ENCODE measurements around the gene RIMBP2.

RIMBP2 gene

DNA sequence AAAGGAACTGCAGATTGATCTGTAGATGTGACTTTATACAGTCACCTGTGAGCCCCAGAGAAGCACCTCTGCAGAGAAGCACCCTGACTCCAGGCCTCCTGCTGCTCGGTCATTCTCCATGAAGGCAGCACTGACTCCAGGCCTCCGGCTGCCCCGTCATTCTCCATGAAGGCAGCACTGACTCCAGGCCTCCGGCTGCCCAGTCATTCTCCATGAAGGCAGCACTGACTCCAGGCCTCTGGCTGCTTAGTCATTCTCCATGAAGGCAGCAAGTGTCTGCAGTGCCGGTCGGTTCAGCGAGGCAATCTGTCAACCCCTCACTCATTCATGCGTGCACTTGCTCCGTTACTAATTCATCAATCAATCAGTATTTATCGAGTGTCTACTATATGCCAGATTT, 218.1 kb downstream of the RIMBP2 start:
- no peak for DNase-seq

DNA sequence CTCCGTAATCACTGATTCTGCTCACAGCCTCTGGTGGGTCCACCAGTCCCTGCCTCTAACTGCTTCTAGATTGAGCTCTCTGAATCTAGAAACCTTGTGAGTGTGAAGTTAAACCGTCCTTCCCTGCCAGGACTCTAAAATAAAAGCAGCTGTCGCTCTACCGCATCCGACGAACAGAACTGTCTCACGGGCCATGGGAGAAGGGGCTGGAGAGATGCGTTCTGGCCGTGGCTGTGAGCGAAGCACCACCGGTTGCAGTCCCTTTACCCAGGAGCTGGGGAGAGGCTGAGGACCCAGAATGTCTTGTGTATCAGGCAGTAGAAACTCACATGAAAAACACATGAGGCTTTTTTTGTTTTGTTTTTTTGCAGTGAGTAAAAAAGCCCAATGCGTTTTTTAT, 218.8 kb downstream of the RIMBP2 start:
- no peak for DNase-seq

DNA sequence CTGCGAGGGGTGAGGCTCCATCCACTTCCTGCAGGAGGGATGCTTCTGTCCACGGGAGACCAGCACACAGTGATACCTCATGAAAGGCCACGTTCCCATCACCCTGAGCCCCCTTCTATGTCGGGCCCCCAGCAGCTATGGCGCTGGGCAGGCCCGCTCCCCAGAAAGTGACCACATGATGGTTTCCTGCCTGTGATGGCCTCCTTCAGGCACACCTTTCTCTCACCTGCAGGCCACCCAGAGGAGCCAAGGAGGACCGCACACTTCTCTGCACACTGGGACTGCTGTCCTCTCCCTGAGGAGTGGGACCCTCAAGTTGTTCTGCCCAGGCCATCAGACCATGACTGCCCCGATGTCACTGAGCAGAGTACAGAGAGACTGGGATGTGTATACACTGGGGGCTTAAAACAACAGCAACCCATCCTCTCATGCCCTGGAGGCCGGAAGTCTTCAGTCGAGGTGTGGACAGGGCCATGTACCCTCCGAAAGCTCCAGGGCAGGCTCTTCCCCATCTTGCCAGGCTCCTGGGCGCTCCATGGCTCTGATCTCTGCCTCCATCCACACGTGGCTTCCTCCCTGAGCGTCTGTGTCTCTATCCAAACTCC, 219.5 kb downstream of the RIMBP2 start:
- no peak for DNase-seq

DNA sequence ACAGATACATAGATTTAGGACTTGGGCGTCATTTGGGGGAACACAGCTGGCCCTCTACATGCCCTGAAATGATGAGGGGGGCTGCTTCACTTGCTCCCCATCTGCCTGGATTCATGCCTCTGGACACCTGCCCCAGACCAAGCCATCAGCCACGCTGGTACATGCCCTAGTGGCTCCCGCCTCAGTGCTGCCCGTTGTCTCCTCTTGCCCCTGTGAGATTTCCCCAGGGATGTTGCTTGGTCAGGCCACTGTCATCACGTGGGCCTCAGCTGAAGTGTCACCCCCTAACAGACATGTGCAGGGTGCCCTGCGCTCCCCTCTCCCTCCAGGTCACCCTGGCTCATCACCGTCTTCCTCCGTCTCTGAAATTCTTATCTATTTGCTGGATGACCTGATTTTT, 220.9 kb downstream of the RIMBP2 start:
- DNase-seq = no peak

DNA sequence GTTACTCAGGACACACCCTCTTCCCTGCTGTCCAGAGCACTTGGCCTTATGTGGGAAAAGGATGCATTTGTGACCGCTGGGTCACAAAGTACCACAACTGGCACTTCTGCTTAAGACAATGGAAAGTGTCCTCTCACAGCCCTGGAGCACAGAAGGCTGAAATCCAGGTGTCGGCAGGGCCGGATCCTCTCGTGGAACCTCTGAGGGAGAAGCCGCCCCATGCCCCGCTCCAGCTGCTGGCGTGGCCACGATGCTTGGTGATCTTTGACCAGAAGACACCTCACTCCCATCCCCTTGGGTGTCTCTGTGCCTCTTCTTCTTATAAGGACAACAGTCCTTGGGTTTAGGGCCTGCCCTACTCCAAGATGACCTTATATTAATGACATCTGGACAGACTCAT, 221.4 kb downstream of the RIMBP2 start:
- DNase-seq = no peak

DNA sequence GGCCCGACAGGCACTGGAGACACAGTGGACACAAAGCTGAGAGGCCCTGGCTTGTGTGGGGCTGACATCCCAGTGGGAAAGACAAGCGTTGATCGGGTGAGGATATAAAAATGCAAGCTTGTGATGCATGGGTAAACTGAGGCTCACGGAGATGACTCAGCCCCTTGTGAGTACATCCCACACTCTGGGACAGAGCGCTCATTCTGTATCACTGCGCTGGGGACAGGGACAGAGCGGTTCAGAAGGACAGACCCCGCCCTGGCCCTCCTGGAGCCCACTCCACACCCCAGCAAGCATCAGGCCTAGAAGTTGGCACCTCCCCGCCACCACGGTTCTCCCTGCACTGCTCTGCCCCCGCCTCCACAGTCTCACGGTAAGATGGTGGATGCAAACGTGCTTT, 222.1 kb downstream of the RIMBP2 start:
- no peak for DNase-seq

DNA sequence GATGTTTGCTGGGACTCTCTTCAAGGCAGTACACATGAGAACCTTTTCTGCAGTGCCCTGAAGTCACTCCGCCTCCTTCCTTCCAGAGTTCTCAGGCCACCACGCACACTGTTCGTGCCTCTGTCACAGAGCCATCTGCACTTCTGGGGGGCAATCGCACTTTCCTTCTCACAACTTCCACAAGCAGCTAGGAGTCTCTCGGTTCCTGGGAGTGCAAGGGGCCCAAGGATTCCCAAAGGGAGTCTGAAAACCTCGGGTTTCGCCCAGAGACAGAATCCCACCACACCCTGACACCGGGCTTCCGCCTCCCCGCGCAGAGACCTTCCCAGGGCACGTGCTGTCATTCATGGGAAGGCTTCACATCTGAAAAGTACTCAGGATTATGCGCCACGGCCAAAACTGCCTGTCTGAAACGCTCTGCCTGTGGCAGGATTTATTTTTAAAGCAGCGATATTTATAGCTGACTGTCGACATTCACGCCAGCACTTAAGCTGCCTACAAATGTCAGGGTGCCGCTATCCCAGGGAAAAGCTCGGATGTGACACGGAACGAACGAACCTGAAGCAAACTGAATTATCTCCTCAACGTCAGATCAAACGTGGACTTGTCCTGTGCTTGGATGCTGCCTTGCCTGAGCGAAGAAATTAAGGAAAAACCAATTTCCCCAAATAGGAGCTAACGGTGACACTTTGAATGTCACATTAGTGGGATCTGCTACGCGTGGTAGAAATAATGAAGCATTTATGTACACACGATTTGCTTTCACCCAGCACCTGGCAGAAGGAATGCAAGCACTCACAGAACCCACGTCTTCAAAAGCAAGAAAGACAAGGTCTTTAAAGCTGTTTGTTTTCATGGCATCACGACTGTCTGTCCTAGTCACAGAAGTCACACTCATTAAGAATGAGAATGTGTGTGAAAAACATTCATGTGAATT, 224.4 kb downstream of the RIMBP2 start:
- no peak for DNase-seq

DNA sequence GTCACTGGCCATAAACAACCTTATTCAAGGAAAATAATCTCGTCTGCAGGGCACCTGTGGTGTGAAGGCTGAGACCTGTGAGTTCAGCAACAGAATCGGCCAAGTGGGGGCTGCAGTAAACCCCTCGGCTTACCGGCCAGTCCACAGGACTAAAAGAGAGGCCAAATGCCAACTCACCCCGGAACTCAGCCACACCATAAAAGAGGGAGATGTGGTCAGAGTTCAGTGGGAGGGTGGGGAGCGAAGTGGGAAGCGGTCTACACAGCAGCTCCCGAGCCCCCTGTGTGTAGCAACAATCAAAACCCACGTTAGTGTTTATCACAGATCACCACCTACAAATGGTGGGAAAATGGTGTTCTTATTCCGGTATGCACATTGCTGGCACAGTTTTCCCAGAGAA, 225.4 kb downstream of the RIMBP2 start:
- DNase-seq = no peak

DNA sequence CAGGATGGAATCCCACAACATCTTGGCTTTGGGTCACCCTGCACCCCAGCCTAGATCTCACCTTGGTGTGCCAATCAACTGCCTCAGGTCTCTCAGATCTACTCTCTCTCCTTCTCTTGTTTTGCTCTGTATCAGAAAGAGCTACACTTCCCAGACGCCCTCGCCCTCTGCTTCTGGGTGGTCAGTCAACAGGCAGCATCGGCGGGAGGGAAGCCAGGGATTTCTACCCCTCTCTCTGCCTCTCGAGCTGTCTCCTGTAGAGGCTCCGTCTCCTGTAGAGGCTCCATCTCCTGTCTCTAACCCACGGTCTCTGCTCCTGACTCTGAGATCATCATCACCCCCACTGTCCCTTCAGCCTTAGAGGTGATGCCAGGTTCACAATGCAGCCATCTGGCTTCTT, 226.8 kb downstream of the RIMBP2 start:
- DNase-seq = no peak

DNA sequence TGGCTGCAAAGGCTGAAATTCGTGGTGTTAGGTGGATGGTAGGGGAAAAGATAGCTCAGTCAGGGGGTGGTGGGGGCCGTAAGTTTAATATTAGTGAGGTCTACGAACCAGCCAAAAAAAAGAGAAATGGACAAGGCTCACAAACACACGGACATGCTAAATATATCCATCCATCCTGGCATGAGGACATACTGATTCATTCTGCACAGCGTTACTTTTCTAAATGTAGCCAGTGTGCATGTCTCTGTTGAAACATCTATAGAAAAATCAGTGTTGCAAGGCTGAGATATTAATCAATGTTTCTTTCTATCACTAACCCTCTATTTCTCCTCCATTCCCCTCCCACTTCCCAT, 227.8 kb downstream of the RIMBP2 start:
- DNase-seq = no peak

DNA sequence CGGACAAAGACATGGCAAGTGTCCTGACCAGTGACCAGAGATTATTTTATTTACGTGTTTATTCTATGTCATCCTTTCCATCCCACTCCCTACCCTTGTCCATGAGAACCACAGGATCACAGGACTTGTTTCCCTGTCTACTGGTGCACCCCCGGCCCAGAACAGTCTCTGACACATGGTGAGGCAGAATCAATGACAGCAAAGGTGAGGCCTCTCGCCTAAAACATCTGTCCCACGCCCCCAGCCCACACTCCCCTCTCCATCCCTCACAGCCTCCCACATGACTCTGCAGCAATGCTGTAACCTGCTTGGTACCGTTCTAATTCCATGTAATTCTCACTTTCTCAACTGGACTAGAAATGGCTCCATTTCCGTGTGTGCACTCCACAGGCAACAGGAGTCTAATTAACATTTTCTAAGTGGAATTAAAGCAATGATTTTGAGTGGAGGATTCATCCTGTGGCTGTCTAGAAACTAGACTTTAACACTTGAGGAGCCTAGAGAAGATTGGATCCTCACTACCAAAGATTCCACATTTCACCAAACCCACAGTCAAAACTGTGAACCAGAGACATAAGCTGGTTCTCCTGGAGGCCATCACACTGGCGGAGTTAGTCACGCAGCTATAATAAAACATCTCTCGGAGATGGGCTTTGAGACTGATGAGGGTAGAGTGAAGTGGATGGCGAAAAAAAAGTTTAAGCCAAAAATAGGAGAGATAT, 228.3 kb downstream of the RIMBP2 start:
- DNase-seq = no peak

DNA sequence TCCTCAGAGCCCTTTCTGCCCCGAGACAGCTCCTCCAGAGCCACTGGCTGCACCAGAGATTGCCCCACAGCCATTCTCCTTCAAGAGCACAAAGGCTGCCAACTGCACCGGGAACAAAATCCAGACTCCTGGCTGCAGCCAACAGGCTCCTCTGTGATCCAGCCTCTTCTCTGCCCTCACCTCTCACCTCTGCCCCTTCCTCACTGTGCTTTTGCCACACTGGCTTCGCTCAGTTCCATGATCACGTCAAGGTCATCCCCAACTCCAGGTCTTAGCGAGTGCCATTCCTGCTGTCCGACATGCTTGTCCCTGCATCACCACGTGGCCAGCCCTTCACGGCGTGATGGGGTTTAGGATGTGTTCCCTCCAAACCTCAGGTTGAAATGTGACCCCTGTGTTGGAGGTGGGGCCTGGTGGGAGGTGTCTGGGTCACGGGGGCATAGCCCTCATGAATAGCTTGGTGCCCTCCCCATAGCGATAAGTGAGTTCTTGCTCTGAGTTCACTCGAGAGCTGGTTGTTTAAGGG, 229.1 kb downstream of the RIMBP2 start:
- no peak for DNase-seq

DNA sequence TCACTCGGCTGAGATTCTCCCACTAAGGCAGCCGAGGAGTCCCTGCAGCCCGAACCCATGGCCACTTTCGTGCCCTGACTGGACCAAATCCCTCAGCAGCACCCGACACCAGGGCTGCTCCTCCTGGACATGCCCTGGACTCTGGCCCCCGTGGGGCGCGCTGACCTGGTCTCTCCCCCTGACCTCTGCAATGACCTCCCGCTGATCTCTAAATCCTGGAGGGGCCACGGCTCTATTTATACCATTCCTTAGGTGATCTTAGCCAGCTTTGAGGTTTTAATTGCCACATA, 230.0 kb downstream of the RIMBP2 start:
- no peak for DNase-seq

DNA sequence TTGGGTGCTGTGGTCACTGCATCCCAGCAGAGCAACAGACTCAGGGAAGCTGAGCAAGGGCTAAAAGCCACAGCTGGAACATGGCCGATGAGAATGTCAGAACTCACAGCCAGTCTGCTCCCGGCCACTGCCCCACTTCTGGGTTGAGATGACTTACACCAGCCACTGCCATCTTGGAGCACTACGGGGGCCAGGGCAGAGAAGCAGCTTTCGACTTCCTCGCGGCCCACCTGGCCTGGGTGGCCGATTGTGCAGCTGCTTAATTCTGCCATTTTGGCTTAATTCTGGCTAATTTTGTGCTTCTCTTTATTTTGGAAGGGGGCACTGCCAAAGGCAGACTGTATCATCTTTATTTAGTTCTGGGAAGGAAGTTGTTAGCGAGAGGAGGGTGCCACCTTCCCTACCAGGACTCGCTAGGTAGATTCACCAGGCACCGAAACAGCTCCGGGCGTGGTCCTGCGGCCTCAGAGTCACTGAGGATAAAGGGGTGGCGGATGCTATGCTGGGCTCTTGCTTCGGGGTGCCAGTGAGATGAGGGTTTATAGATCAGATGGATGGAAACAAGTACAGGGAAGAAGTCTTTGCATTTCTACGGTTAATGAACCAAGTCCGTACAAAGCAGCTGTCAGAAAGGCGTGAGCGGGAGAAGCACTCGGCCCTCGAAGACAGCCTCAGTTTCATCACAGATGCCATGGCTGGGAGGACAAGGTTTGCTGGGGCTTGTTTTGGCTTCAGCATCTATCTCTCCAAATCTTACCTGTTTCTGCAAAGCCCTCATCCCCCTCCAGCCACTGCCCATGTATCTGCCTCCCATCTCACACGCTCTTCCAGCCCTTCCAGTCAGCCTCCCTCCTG, 230.6 kb downstream of the RIMBP2 start:
- DNase-seq = no peak

DNA sequence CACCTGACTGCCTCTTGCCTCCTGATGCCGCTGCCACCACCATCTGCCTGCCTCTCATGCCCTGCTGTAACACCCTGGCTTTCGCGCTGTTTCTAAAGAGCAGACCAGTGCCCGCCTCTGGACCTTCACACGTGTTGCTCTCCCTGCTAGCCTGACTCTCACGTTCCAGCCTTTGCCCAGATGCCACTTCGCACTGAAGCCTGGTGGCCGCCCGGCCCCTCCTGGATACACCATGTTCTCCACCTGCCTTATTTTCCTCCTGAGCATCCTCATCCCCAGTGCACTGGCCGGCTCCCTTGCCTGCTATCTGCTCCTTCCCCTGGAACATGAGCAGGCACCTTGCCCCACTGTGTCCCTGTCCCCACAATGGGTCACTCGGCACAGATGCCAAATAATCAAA, 231.9 kb downstream of the RIMBP2 start:
- DNase-seq = no peak

DNA sequence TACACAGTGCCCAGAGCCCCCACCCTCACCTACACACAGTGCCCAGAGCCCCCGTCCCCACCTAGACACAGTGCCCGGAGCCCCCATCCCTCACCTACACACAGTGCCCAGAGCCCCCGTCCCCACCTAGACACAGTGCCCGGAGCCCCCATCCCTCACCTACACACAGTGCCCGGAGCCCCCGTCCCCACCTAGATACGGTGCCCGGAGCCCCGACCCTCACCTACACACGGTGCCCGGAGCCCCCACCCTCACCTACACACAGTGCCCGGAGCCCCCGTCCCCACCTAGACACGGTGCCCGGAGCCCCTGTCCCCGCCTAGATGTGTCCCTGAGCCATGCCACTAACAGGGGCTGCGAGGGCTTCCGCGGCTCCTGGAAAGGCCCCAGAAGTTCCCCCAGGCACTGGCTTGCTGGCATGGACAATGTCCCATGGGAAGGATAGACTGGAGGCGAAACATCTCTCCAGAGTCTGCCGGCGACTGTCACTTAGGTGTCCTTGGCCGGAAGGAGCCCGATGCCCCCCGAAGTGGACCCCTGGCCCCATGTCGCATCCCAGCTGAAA, 232.4 kb downstream of the RIMBP2 start:
- no peak for DNase-seq

DNA sequence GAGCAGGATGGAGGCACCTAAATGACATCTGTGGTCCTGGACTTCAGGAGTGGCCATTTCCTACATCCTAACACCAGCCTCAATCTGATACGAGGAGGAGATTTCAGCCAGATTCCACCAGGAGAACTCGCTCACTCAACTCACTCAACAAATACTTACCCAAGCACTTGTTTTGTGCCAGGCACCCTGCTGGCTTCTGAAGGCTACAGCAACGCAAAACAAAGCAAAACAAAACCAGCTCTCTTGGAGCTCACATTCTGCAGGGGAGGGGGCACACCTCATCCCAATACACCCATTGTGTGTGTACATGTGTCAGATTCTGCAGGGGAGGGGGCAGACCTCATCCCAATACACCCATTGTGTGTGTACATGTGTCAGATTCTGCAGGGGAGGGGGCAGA, 233.7 kb downstream of the RIMBP2 start:
- DNase-seq = no peak

DNA sequence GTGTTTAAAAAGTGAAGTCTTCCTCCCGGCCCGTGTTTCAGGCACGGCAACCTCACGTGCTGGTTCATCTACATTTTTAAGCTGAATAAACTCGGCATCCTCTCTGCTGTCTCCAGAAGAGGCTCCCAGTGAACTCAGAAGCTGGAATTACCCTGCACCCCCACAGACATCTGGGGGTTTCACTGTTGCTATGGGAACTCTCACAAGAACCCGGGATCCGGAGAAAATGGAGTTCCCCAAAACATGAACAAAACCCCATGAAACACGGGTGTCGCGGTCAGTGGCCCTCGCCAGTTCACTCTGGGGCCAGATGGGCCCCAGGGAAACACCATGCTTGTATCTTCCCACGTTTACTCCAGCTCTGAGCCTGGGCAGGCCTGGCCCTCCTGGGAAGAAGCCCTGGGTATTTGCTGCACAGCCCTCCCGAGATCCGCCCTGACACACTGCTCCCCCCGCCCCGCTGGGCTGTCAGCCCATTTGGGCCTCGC, 234.7 kb downstream of the RIMBP2 start:
- no peak for DNase-seq

DNA sequence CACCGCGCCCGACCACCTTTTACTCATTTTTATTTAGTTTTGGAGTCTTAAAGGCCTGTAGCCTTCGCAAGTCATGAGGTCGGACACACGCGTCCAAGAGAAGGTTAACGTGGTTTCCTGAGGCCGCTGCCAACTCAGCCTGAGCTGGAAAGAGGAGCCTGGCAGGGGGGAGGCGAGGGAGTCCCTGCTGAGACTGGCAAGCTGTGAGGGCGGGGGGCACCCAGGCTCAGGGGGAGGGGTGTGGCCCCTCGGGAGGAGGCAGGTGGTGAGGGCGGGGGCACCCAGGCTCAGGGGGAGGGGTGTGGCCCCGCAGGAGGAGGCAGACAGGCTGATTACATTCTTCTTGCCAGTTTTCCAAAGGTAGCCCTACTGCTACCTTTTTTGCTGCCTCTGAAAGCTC, 235.2 kb downstream of the RIMBP2 start:
- no peak for DNase-seq

DNA sequence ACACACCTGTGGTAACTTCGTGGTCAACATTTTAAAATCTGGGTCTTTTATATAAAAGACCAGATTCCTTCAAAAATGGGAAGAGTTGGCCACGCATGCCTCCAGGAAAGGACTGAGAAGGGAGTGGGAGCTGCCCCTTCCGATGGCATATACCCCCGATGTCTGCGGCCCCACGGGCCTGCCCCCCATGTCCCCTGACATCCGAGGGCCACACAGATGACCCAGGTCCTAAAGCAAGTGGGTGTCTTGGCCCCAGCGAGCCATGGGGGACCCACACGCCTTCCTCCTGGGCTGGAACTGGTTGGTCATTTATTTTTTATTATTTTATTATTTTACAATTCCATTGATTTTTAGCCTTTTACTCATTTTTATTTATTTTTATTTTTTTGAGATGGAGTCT, 235.9 kb downstream of the RIMBP2 start:
- DNase-seq = no peak

DNA sequence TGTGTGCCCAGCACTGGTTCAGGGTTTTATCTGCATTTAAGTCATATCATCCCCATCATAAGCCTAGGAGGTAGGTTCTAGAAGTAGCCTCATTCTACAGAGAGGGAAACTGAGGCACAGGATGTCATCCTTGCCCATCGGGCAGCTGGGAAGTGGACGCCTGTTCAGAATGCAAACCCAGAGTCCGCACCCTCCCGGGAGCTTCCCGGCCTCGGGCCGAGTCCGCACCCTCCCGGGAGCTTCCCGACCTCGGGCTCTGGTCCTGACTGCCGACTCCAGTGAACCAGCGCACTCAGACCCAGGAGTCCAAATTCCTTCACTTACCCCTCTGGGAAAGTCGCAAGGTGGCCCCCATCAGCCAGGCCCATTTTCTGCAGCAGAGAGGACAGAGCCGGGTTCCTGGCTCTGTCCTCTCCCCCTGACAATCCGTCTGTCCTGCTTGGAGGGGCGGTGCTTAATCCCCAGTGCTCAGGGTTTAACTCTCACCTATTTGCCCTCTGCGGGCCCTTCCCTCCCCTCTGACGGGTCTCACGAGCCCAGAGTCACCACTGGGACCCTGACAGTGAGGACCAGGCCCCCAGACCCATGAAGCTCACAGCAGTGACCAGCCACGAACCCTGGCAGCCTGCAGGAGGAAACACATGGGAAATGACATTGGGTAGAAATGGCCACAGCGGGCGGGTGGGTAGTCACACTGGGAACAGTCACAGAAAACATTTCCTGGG, 236.5 kb downstream of the RIMBP2 start:
- DNase-seq = no peak

DNA sequence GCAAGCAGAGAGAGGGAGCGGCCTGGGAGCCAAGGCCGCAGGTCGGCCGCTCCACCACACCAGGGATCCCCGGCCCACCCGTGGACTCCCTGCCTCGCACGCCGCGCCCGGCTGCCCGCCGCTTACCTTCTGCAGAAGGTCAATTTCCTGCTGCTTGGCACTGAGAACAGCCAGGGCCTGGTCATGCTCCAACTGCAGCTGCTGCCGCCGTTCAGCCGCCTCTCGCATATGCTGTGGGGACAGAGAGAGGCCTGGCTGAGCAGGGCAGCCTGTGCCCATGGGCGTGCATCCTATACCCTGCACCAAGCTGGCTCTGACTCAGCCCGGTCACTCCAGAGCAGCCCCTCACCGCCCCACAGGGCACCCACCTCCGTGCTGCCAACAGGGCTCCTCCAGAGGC, 237.3 kb downstream of the RIMBP2 start:
- no peak for DNase-seq

All from activated gamma-delta T cell (primary cell).